HG03139 (cell line): ENCODE results near the gene APP.

Experiments used
- ATAC-seq: cut with Tn5 transposase; IDR thresholded peaks from one replicate; pipeline ENCODE4 v1.9.1; 2021; ENCODE audit not compliant: unreplicated experiment

Gene APP

GRCh38 chr21:25986928-25987327 lies 183.6 kb downstream of the APP start:
- ATAC-seq: no peak

DNA sequence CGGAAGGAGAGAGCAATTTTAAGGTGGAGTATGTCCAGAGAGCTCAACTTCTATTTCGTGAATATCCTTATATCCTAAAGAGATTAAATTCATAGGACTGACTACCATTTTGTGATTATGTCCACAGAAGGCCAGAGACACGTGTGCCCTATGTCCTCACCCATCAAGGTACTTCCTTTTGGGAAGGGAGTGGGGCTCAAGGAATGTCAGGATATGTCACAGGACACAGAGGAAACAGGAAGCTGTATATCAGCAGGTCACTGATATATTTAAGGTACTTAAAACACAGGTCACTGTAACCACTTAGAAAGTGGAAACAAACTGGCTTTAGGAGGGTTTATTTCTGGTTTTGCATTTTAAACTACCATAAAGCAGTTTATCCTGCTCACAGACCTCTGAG lies 184.6 kb downstream of the APP start:
- no peak for ATAC-seq

GRCh38 chr21:25984538-25984937 lies 186.0 kb downstream of the APP start:
- ATAC-seq: no peak

GRCh38 chr21:25983745-25984144 lies 186.8 kb downstream of the APP start:
- ATAC-seq: no peak

- no peak for ATAC-seq
Measured at GRCh38 chr21:25980710-25981109, 189.9 kb downstream of the APP start.

DNA sequence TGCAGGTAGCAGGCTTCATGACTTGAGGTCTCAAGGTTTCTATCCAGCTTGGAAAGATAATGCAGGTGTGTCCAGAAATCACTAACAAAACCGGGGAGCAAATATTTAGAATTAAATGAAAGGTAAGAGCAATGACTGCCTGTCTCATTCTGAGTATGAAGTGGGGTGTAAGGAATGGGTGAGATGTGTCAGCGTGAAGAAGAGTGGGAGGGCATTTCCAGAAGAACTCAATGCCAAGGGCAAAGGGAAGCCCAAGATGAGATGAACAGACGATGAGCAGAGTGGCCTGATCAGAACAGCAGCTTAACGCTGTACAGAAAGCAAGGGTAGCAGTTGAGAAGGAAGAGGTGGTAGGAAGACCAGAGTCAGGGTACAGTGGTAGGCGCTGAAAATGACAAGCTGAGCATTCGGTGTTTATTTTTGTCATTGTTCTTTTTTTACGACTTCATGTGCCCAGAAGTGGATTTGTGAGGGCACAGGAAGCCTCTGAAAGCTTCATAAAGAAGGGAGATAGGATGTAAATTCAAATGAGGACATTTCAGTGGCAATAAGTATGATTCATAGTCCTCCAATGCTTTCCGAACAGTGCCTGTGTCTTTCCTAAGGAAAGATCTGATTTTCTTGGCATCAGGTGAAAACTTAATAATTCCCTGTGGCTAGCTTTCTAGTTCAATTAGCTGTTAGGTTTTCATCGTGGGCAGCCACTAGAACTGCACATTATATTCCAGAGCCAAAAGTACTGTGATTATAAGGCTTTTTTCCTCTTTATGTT lies 190.5 kb downstream of the APP start:
- no peak for ATAC-seq

GRCh38 chr21:25977068-25977611 lies 193.4 kb downstream of the APP start:
- no peak for ATAC-seq

GRCh38 chr21:25974964-25975363 lies 195.6 kb downstream of the APP start:
- ATAC-seq: no peak

DNA sequence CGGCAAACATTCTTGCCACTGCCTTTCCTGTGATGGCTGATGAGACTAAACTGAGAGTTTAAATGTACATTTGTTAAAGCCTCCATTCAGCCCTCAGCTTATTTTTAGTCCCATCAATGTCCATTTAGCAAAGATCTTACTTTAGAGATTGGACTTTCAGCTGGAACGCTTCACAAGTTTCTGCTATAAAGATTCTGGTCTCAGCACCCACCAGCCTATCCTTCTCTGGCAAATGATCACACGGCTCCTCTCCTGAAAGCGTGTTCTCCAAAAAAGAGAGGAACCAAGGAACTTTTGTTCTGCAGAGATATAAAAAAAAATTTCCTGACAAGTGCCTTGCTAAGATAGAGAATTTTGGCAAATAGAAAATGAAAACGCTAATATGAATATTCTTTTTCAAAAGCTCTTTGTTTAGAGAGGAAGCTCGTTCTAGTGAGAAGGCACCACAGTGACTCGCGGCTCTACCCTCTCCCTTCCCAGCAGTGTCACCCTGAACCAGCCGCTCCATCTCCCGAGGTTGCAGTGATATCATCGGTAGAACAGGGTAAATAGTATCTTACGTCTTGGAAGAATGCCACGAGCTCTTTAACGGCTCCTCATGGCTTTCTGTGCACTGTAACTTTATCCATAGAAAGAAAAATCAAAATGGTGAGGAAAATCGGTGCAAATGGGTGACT lies 200.2 kb downstream of the APP start:
- no peak for ATAC-seq

DNA sequence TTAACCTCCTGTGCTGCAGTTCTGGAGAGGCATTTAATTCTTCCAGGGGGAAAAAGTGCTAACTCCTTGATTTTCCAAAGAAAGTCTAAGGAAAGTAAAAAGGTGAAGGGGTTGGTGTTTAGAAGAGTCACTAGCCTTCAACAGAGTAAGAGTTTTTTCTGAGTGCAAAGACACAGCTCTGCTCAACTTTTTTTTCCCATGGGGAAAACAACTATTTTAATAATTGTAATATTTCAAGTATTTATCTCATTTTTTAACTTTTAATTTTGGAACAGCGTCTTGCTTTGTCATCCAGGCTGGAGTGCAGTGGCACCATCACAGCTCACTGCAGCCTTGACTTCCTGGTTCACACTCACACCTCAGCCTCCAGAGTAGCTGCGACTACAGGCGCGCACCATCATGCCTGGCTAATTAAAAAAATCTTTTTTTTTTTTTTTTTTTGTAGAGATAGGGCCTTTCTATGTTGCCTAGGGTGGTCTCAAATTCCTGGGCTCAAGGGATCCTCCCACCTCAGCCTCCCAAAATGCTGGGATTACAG lies 202.6 kb downstream of the APP start:
- ATAC-seq: peak; percentile 43

DNA sequence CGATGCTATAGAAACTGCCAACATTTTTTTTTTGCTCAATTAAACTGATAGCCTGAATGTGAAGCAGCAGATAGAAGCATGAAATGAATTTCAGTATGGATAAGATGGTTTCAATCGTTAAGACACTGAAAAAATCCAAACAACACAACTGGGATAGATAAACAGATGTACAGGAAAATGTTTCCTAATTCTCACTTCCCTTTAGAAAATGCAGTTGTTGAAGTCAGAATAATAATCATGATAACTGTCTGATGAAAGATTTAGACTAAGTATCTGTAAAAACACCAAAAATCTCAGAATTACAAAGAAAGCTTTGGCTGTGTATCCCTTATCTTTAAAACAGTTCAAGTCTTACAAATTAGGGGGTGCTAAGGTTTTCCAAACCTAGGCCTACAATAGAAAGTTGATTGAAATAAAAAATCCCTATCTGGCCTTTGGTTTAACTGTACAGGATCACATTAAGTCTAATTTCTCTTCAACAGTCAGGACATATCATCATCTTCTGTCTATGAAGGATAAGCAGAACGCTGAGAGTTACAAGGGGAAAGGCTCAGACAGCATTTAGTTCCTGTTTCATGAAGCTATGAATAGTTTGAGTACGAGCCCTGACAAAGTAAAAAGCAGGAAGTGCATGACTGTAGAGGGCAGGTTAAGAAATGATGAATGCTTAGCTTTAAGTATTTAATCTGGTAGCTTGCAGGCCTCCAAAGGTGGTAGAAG lies 203.2 kb downstream of the APP start:
- peak; percentile 98 for ATAC-seq

GRCh38 chr21:25965951-25966707 lies 204.4 kb downstream of the APP start:
- no peak for ATAC-seq

GRCh38 chr21:25964926-25965325 lies 205.6 kb downstream of the APP start:
- ATAC-seq: no peak

GRCh38 chr21:25964015-25964414 lies 206.6 kb downstream of the APP start:
- no peak for ATAC-seq

- no peak for ATAC-seq
Measured at GRCh38 chr21:25963181-25963580, 207.4 kb downstream of the APP start.

GRCh38 chr21:25961042-25961441 lies 209.5 kb downstream of the APP start:
- no peak for ATAC-seq

DNA sequence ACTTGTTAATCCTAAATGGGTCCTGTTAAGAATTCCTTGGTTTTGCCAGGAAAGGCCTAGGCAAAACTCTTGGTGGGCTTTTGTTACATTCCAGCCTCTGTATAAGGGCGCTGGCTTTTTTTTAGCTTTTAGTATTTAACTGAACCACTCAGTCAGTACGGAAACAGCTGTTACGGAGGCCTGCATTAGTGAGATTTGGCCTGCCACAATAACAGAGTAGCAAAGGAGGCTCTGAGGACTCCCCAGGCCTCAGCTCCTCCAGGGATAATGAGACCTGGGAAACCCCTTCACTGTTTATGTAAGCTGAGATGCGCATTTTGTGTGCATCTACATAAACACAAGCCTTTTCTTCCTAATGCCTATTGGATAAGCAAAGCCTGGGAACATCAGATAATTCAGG lies 210.2 kb downstream of the APP start:
- ATAC-seq: no peak

DNA sequence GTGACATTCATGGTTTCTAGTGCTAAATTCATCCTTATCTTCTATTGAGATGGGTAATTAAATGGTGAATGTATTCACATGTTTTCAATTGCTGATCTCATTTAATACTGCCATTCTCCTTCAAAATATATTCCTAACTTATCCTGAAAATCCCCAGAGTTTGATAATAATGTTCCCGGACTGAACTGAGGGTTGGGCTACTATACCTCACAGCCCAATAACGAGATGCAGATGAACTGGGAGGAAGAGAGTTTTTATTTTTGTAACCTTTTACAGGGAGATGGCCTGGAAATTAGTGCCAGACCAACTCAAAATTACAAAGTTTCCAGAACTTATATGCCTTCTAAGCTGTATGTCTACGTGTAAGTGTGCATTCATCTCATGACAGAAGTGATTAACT lies 210.8 kb downstream of the APP start:
- ATAC-seq: no peak

GRCh38 chr21:25956993-25957714 lies 213.4 kb downstream of the APP start:
- no peak for ATAC-seq

DNA sequence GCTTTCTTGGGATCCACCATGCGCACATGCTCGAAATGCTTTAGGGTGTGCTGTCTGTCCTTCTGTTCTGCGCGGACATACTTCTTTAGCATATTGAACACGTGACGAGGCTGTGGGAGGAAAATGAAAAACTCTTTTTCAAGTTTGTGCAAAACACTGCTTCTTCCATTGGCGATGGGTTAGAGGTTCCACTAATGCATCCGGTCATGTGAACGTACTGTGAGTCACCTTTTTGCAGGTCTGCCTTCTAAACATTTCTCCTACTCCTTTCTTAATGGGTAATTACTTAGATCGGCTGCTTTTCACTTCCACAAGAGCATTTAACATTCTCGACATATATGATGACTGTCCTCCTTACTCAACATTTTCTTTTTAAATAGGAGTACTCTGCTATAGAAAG lies 214.9 kb downstream of the APP start:
- ATAC-seq: no peak
